ENCODE data around the gene COG6. TPM values are rescaled to one million over a fixed set of nuclear protein-coding genes. Genes with fewer than 3 reads are reported as not detected.

The COG6 gene
- total RNA-seq, 3 donors from 2014 or later, result 24.7 to 30.4 (median 27.4) TPM

GRCh38 chr13:39767791-39768517, 112.5 kb downstream of the COG6 start:
- Histone ChIP-seq H3K4me1 (ENCODE audit: low read depth) (peaks cover 17% of the 10 kb centered on the region), H3K4me3 (no peak overlapping the region), H3K9me3 (no peaks in the 10 kb centered on the region), H3K36me3 (ENCODE audit: low read depth) (no peaks in the 10 kb centered on the region)
- ATAC-seq (peak; percentile 81), DNase-seq (peak; percentile 41 to 67 (median 58))
- intact Hi-C loops (cut with DNase I, micrococcal nuclease), result loop anchor here in 1 of 2 donors (5.0 kb wide), 1 partner anchor 174 kb away; no protein-coding TSS in a partner anchor
- TF ChIP-seq CTCF (IDR thresholded peaks at IDR 0.05), result no peak

- ATAC-seq, result no peak
Measured at GRCh38 chr13:39768962-39769361, 113.5 kb downstream of the COG6 start.

GRCh38 chr13:39770221-39771090, 115.0 kb downstream of the COG6 start:
- peaks cover 13% of the 10 kb centered on the region for H3K4me1 ChIP-seq (ENCODE audit: low read depth)
- no peaks in the 10 kb centered on the region for H3K9me3 ChIP-seq
- TF ChIP-seq CTCF (IDR thresholded peaks at IDR 0.05), result no peak
- no peak for ATAC-seq
- DNase-seq, result no peak
- intact Hi-C loops (cut with DNase I, micrococcal nuclease), result no loop called here
- H3K36me3 ChIP-seq (ENCODE audit: low read depth), result no peaks in the 10 kb centered on the region
- no peak overlapping the region for H3K4me3 ChIP-seq

More at GRCh38 chr13:39768962-39769361, 113.5 kb downstream of the COG6 start:
- H3K4me1 ChIP-seq (ENCODE audit: low read depth), result peaks cover 17% of the 10 kb centered on the region
- TF ChIP-seq CTCF (IDR thresholded peaks at IDR 0.05), result no peak
- DNase-seq, result no peak
- H3K36me3 ChIP-seq (ENCODE audit: low read depth), result no peaks in the 10 kb centered on the region
- no peaks in the 10 kb centered on the region for H3K9me3 ChIP-seq
- H3K4me3 ChIP-seq, result no peak overlapping the region
- intact Hi-C loops (cut with DNase I, micrococcal nuclease), result loop anchor here in 1 of 2 donors (5.0 kb wide), 1 partner anchor 173 kb away; no protein-coding TSS in a partner anchor

DNA sequence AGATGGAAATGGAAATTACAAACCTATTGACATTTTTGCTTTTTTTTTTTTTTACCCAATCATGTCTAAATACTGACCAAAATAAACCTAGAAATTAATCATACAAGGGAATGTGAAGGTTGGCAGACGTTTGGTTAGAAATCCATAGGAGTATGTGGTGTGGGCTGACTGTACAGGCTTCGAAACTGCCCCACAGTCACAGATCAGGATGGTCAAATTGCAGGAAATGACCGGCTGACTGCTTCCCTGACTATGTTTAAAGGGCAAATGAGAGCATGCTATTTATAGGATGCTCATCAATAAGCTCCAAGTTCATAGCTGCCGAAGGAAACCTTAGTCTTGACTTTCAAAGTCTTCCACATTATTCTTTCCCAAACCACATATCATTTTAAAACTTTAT, 118.4 kb downstream of the COG6 start:
- H3K9me3 ChIP-seq, result no peaks in the 10 kb centered on the region
- H3K4me1 ChIP-seq (ENCODE audit: low read depth), result no peaks in the 10 kb centered on the region
- intact Hi-C loops (cut with DNase I, micrococcal nuclease), result no loop called here
- TF ChIP-seq CTCF (IDR thresholded peaks at IDR 0.05), result no peak
- no peak overlapping the region for H3K4me3 ChIP-seq
- no peaks in the 10 kb centered on the region for H3K36me3 ChIP-seq (ENCODE audit: low read depth)
- ATAC-seq (no peak), DNase-seq (no peak)

DNA sequence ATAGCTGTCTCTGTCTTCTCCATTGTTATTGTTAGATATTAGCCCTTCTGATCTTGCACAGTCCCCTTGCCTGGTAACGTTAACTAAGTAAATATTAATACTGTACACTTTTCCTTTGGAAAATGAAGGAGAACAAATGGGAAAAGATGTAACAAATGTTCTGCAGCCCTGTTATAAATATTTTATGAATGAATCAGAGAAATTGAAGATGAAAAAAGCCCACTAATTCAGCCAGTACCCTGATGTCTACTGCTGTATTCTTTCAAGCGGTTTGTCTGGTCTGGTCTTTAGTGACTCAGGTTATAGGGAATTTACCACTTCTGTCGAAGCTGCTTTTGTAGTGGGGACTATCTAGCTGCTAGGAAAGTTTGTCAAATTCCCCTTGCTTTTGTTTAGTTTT, 121.0 kb downstream of the COG6 start:
- intact Hi-C loops (cut with DNase I, micrococcal nuclease), result no loop called here
- TF ChIP-seq CTCF (IDR thresholded peaks at IDR 0.05), result no peak
- ATAC-seq (no peak), DNase-seq (no peak)
- H3K9me3 ChIP-seq, result no peaks in the 10 kb centered on the region
- no peaks in the 10 kb centered on the region for H3K36me3 ChIP-seq (ENCODE audit: low read depth)
- H3K4me1 ChIP-seq (ENCODE audit: low read depth), result no peaks in the 10 kb centered on the region
- no peak overlapping the region for H3K4me3 ChIP-seq

All from mucosa of descending colon (tissue), 3 donors.